GM19023 (cell line): ENCODE data around the gene ATP6V1B1.
A peak's percentile ranks its signal among the peaks of the same experiment; 100 is the strongest.

ENCODE experiments used
- ATAC-seq: cut with Tn5 transposase; IDR thresholded peaks from one replicate; pipeline ENCODE4 v1.9.1; 2021; ENCODE audit warnings: mild to moderate bottlenecking, moderate library complexity; ENCODE audit not compliant: unreplicated experiment

The ATP6V1B1 gene

DNA sequence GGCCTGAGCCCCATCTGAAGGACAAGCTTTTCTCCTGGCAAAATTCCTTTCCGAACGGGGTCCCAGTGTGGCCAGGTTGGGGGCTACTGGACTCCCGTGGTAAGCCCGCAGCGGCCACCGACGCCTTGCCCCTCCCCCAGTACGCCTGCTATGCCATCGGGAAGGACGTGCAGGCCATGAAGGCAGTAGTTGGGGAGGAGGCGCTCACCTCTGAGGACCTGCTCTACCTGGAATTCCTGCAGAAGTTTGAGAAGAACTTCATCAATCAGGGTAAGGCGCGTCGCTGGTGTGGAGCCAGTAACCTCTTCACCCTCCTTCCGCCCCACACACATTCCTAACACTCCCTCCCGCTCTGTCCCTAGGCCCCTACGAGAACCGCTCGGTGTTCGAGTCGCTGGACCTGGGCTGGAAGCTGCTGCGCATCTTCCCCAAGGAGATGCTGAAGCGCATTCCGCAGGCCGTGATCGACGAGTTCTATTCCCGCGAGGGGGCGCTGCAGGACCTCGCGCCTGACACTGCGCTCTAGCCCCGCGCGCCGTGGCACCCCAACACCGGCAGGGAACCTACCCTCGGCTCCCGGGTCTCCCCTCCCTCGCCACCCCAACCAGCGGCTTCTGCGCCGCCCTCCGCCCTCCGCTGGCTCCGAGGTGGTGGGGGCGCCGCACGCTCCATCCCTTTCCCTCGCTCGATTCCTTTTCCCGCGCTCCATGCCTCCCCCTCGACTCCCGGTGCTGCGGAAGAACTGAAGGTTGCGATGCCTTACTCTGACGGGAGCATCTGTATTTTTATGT lies 29.1 kb downstream of the ATP6V1B1 start:
- ATAC-seq, result peak; percentile 92

DNA sequence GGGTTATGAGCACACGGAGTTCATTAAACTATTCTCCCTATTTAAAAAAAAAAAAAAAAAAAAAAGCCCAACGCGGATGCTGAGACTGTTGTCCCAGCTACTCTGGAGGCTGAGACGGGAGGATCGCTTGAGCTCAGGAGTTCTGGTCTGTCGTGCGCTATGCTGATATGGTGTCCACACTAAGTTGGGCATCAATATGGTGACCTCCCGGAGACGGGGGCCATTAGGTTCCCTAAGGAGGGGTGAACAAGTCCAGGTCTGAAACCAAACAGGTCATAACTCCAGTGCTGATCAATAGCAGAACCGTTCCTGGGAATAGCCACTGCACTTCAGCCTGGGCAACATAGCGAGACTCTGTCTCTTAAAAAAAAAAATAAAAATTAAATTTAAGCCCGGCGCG lies 29.8 kb downstream of the ATP6V1B1 start:
- ATAC-seq, result no peak

- no peak for ATAC-seq
Observed at GRCh38 chr2:70966681-70967080, 31.0 kb downstream of the ATP6V1B1 start.

DNA sequence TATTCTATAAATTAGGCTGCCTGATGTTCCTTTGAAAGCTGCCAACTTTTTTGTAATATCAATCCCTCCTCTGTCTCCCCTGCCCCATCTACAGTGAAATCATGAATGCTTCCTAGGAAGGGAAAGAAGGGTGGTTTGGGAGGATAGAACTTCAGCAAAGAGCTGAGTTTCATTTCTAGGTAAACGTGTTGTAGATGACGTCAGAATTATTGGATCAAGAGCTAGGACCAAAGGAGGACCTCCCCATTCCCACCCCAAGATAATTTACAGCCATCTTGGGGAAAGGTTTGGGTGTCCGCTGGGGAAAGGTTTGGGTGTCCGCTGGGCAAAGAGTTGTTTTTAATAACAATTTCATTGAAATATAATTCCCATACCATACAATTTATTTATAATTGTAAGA lies 31.5 kb downstream of the ATP6V1B1 start:
- no peak for ATAC-seq

GRCh38 chr2:70974592-70974991 lies 38.9 kb downstream of the ATP6V1B1 start:
- ATAC-seq, result no peak

DNA sequence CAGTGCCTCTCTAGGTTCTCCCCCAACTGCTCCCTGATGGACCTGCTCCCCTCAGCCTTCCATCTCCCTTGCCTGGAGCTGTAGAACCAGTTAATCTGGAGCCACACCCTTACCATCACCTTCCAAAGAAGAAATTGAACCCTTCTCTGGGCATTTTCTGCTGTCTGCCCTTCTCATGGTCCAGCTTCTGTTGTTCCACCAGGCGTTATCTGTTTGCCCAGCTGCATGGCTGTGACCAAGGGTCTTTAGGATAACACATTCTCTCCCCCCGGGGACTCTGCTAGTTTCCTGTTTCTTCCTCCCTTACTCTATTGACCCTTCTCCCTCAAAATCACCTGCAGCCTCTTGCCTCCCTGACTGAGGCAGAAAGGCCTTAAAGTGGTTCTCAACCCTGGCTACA lies 39.5 kb downstream of the ATP6V1B1 start:
- ATAC-seq, result no peak

GRCh38 chr2:70977605-70978205 lies 42.0 kb downstream of the ATP6V1B1 start:
- ATAC-seq, result no peak

DNA sequence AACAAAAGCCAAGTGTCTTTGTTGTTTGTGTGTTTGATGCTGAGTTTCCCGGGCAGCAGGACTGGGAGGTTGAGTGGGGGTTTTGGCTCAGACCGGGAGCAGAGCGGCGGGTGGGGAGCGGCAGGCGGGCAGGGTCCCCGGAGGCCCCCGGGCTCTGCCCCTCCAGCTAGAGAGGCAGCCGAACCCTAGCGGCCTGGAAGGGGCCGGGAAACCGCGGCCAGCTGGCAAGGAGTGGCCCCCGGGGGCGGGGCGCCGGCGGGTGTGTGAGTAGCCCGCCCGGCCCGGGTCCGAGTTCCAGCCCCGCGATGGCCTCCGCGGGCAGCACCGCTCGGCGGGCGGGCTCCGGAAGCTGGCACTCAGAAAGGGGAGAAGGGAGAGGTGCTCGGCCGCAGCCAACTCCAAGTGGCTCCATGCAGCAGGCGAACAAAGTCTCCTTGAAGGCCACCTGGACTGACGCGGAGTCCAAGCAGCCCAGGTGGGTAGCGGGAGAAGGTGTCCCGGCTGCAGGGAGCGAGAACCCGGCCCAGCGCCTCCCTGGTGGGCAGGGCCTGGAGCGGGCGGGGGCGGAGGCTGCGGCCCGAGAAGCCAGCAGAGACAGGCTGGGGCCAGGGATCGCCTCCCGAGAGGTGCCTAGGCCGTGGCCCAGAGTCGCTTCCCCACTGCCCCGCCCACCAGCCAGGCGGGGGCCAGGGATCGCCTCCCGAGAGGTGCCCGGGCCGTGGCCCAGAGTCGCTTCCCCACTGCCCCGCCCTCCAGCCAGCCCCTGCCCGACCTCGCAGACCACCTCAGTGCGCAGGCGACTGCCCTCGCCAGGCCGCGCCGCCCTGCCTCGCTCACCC lies 42.9 kb downstream of the ATP6V1B1 start, which contains the start of gene ANKRD53:
ANKRD53 (plus strand) TSS at position 290 of the 839 bp plus-strand sequence; CDS start at position 306, 16 bp downstream.
- no peak for ATAC-seq

DNA sequence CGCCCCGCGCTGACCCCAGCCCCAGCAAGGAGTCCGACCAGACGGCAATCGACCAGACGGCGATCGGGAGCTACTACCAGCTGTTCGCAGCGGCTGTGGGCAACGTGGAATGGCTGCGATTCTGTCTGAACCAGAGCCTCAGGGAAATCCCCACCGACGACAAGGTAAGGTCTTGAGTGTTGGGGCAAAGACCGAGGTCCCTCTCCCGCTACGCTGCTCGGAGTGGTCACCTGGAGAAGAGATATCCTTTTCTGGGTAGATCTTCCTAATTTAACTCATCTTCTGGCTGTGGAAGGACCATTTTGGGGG lies 43.4 kb downstream of the ATP6V1B1 start:
- no peak for ATAC-seq

DNA sequence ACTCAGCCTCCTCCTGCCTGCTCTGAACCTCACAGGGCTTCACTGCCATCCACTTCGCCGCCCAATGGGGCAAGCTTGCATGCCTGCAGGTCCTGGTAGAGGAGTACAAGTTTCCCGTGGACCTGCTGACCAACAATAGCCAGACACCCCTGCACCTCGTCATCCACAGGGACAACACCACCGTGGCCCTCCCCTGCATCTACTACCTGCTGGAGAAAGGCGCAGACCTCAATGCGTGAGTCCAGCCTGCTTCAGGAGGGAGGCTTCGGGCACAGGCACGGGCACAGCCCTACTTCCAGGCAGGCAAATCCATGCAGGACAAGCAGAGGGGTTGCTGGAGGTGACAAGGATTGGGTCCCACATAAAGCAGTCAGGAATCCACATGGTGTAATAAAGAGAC lies 43.9 kb downstream of the ATP6V1B1 start:
- ATAC-seq, result no peak

- no peak for ATAC-seq
Observed at GRCh38 chr2:70981421-70981820, 45.7 kb downstream of the ATP6V1B1 start.

DNA sequence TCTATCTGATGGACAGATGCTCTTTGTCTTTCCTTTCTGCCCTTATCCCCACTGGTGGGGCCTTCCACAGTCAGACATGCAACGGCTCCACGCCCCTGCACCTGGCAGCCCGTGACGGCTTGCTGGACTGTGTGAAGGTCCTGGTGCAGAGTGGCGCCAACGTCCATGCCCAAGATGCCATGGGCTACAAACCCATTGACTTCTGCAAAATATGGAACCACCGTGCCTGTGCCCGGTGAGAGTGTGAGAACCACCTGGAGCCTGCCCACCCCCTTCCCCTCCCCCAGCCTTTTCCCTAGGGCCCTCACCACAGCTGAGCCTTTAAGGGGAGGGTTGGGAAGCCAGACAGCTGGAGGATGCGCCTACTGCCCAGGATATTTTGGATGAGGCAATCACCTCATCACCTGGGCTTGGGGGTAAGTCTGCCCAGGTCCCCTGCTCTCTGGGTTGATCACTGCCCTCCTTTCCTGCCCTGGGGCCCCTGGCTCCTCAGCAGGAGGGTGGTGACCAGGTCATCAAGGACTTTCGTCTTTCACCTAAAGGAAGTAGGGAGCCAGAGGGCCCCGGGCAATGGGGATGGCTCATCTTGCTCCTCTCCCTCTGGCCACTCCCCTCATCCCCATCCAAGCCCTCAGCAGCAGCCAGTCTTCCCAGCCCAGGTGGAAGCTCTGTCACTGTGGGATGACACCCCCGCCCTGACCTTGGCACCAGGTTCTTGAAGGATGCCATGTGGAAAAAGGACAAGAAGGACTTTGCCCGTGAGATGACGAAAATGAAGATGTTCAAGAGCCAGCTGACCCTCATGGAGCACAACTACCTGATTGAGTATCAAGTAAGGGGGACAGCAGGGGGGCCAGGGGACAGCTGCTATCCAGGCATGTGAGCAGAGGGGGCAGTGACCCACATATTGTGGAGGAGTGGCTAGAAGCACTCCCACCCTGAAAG lies 46.4 kb downstream of the ATP6V1B1 start:
- ATAC-seq, result no peak

GRCh38 chr2:70982971-70983370 lies 47.3 kb downstream of the ATP6V1B1 start:
- no peak for ATAC-seq

GRCh38 chr2:70983506-70984227 lies 48.0 kb downstream of the ATP6V1B1 start:
- ATAC-seq, result no peak

GRCh38 chr2:70984228-70984575 lies 48.5 kb downstream of the ATP6V1B1 start:
- ATAC-seq, result no peak

- ATAC-seq, result peak; percentile 96
Observed at GRCh38 chr2:70984576-70985282, 49.0 kb downstream of the ATP6V1B1 start.

DNA sequence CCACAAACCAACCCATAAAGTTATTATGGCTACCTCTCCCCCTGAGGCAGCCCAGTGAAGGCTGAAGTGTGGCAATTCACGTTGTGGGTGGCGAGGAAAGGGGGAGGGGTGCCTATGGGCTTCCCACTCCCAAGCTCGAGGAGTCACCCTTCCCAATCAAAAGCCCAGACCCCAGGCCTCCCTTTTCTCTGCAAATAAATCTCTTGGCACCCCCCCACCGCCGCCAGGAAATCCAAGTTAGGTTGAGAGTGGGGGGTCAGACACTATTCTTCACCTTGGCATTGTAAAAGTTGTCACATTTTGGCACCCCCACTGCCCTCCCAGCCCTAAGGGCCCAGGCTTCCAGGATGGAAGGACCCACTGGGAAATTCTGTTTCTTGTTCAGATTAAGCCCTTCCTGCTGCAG lies 49.6 kb downstream of the ATP6V1B1 start:
- ATAC-seq, result no peak

DNA sequence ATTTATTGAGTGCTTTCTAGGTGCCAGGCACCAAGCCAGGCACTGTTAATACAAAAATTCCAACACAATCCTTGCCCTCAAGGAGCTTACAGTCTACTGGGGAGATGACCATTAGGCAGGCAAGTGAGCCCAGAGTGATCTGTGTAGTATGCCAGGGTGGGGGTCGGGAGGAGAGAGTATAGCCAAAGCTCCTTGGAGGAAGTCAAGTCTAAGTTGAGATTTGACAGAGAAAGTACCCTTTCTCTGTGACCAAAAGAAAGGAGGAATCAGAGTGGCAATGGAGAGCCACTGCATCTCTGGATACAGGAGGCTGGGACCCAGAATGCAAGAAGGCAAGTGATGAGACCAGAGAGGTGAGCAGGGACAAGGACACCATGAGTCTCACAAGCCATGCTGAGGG lies 50.3 kb downstream of the ATP6V1B1 start:
- ATAC-seq, result no peak

GRCh38 chr2:70986499-70987189 lies 50.9 kb downstream of the ATP6V1B1 start:
- no peak for ATAC-seq
